Body of pancreas (tissue), 4 donors: ENCODE results near the gene THSD4. TPM values are rescaled to one million over a fixed set of nuclear protein-coding genes. Genes with fewer than 3 reads are reported as not detected.

ENCODE experiments used
- ATAC-seq: fragments of 150-250 bp; one replicate; pipeline ENCODE4 v1.9.1; 2016
- DNase-seq, 4 donors: peaks; one replicate each; pipeline ENCODE4 v3.0.0-alpha.2; 2019
- H3K27ac ChIP-seq, 4 donors: fragments of 200-600 bp; sonication (generic); 1 replicate in 3 of 4; 2 replicates in 1 of 4; pipeline versions ENCODE4 v1.5.1 to v1.6.1; 2016 to 2019; ENCODE audit warnings: mild to moderate bottlenecking in 1 of 4, mixed read lengths in 1 of 4, moderate library complexity in 1 of 4
- H3K27me3 ChIP-seq, 2 donors: fragments of 200-600 bp; sonication (generic); one replicate each; pipeline ENCODE4 v1.6.0; 2016; ENCODE audit warnings: mild to moderate bottlenecking in 1 of 2
- H3K36me3 ChIP-seq, 2 donors: fragments of 200-600 bp; sonication (generic); replicated peaks in 1 of 2; 2 replicates each; pipeline ENCODE4 v1.5.1; 2016; ENCODE audit warnings: low read depth in 2 of 2; ENCODE audit not compliant: insufficient read depth in 1 of 2
- H3K4me1 ChIP-seq: fragments of 200-600 bp; sonication (generic); one replicate; pipeline ENCODE4 v1.6.0; 2016
- H3K4me3 ChIP-seq, 2 donors: fragments of 200-600 bp; sonication (generic); 1 replicate in 1 of 2; 2 replicates in 1 of 2; pipeline ENCODE4 v1.5.1; 2016 to 2019
- H3K9me3 ChIP-seq, 3 donors: fragments of 200-600 bp; sonication (generic); 1 replicate in 2 of 3; 2 replicates in 1 of 3; pipeline ENCODE4 v1.5.1; 2016
- POLR2A ChIP-seq, 3 donors: fragments of 450-650 bp; IDR thresholded peaks; one replicate each; pipeline ENCODE4 v1.6.1; 2016; ENCODE audit warnings: antibody characterized with exemption in 3 of 3, mild to moderate bottlenecking in 2 of 3
- WGBS, 2 donors: methylation state at CpG; one replicate each; pipeline ENCODE4 v1.1.5; 2017; 5-methylcytosine and 5-hydroxymethylcytosine counted together
- intact Hi-C: fragments of 100-400 bp; cut with DNase I; formaldehyde crosslinking; loops from one replicate; pipeline ENCODE4 v1.15.1; 2023
- total RNA-seq, 2 donors: library from RNA; depleted of rRNA; stranded (reverse); fragments of >200 nt; gene quantifications; one replicate each; pipeline ENCODE4 v1.1.0, GENCODE V29; 2016
- TF ChIP-seq, protein P1 (sequence below), 7 experiments: fragments of 450-650 bp in 4 of 7; fragments of 200-600 bp in 3 of 7; sonication (generic) in 3 of 7; IDR thresholded peaks; one replicate each; pipeline ENCODE4 v1.5.1; 2016 to 2019; ENCODE audit warnings: antibody characterized with exemption in 7 of 7

Gene THSD4
- total RNA-seq, 2 donors from 2014 or later = 12.9 to 16.1 TPM

DNA sequence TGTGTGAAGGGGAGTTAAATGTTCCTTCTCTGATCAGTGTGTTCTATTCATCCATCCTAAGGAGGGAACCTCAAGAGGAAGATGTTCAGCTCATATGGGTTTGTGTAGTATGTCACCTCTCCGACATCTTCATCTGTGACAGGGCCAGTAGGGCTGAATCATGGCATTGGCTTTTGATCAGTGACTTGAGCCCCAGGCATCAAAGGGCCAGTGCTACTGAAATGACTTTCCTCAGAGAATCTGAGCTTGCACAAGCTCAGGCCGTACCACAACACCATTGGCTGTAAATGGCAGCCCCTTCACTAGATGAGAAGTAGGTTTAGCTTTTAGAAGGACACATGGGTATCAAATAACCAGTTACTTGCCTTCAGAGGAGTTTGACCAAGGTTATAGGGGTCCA lies 511.9 kb downstream of the THSD4 start:
- no peaks in the 10 kb centered on the region for H3K9me3 ChIP-seq
- intact Hi-C loops = no loop called here
- ATAC-seq (no peak), DNase-seq (no peak)
- 62 to 67% methylated on average over 2 of the region's 2 CpGs for WGBS, 2 donors
- H3K36me3 ChIP-seq = no peaks in the 10 kb centered on the region
- H3K27me3 ChIP-seq = no peaks in the 10 kb centered on the region
- H3K27ac ChIP-seq = no peak overlapping the region
- TF ChIP-seq POLR2A (IDR thresholded peaks at IDR 0.05) = no peak
- TF ChIP-seq, protein P1, sequence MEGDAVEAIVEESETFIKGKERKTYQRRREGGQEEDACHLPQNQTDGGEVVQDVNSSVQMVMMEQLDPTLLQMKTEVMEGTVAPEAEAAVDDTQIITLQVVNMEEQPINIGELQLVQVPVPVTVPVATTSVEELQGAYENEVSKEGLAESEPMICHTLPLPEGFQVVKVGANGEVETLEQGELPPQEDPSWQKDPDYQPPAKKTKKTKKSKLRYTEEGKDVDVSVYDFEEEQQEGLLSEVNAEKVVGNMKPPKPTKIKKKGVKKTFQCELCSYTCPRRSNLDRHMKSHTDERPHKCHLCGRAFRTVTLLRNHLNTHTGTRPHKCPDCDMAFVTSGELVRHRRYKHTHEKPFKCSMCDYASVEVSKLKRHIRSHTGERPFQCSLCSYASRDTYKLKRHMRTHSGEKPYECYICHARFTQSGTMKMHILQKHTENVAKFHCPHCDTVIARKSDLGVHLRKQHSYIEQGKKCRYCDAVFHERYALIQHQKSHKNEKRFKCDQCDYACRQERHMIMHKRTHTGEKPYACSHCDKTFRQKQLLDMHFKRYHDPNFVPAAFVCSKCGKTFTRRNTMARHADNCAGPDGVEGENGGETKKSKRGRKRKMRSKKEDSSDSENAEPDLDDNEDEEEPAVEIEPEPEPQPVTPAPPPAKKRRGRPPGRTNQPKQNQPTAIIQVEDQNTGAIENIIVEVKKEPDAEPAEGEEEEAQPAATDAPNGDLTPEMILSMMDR (IDR thresholded peaks at IDR 0.05) = no peak
- no peaks in the 10 kb centered on the region for H3K4me1 ChIP-seq
- no peak overlapping the region for H3K4me3 ChIP-seq

DNA sequence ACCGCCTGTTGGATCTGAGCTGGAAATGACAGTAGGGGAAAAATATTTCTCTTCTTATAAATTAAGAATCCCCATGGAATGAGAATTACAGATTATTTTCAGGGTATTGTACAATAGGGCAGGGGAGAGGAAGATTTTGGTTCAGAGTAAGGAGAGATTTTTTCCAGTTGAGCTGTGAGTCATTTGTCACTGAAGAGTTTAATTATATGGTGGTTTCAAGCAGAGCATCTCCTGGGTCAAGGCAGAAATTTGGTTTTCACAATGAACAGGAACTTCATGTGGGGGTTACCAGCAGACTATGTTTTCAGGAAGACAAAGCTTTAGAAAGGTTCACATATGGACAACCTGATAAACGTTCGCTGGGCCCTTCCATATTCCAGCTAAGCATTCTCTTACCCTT lies 512.3 kb downstream of the THSD4 start:
- DNase-seq (no peak), ATAC-seq (no peak)
- Histone ChIP-seq H3K4me3 (no peak overlapping the region), H3K27ac (no peak overlapping the region), H3K36me3 (no peaks in the 10 kb centered on the region), H3K9me3 (no peaks in the 10 kb centered on the region), H3K27me3 (no peaks in the 10 kb centered on the region), H3K4me1 (no peaks in the 10 kb centered on the region)
- TF ChIP-seq, protein P1 (IDR thresholded peaks at IDR 0.05) = no peak
- TF ChIP-seq POLR2A (IDR thresholded peaks at IDR 0.05) = no peak
- intact Hi-C loops = no loop called here
- WGBS, 2 donors = 74 to 75% methylated on average over 3 of the region's 3 CpGs

- WGBS, 2 donors = 68 to 70% methylated on average over 9 to 11 of the region's 11 CpGs
- no peak for ATAC-seq
- no peaks in the 10 kb centered on the region for H3K4me1 ChIP-seq
- H3K4me3 ChIP-seq = no peak overlapping the region
- H3K27me3 ChIP-seq = no peaks in the 10 kb centered on the region
- no peak for TF ChIP-seq POLR2A (IDR thresholded peaks at IDR 0.05)
- TF ChIP-seq, protein P1 (IDR thresholded peaks at IDR 0.05) = no peak
- DNase-seq = no peak
- H3K36me3 ChIP-seq = no peaks in the 10 kb centered on the region
- no peak overlapping the region for H3K27ac ChIP-seq
- no peaks in the 10 kb centered on the region for H3K9me3 ChIP-seq
- intact Hi-C loops = no loop called here
Observed at GRCh38 chr15:71628988-71629770, 513.9 kb downstream of the THSD4 start.

DNA sequence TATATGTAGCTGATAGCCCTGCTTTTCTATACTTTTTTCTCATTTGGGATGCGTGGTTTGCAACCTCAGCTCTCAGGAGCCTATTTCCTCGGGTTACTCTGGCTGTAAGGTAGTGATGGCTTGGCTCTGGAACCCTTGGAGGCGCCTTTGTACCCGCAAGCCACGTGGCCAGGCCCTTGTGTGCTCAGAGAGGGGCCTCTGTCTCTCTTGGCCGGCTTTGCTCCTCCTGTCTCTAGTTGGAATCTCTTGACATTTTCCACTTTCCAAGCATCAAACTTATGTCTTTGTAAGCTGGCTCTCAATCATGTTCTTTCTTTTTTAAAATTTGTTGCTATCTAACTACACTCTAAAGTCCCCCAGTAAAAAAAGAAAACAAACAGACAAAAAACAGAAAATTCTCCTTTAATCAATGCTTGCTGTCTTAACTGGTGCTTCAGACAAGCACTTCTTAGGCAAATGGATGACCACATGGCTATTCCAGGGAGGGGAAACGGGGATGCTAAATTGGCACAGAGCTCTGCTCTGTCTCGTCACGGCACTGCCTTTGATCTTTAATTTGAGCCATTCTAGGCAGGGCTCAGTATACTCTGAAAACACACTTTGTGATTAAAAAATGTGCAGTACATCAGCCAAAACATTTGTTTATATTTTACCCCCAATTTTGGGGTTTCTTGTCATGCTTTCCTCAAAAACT lies 514.7 kb downstream of the THSD4 start:
- H3K27ac ChIP-seq = no peak overlapping the region
- no peaks in the 10 kb centered on the region for H3K4me1 ChIP-seq
- no peaks in the 10 kb centered on the region for H3K36me3 ChIP-seq
- WGBS, 2 donors = 55 to 57% methylated on average over 9 of the region's 9 CpGs
- intact Hi-C loops = no loop called here
- H3K4me3 ChIP-seq = no peak overlapping the region
- H3K27me3 ChIP-seq = no peaks in the 10 kb centered on the region
- TF ChIP-seq, protein P1 (IDR thresholded peaks at IDR 0.05) = no peak
- TF ChIP-seq POLR2A (IDR thresholded peaks at IDR 0.05) = no peak
- DNase-seq (no peak), ATAC-seq (no peak)
- H3K9me3 ChIP-seq = no peaks in the 10 kb centered on the region
